GM06990 (cell line): ENCODE data around the gene NUP160.
"Not testable (repeated sequence)": the region's sequence is repeated elsewhere in the genome, so short reads cannot be mapped to it uniquely, and the experiment has no call there.

Source experiments
- DNase-seq: peaks from one replicate; pipeline ENCODE4 v3.0.0-alpha.2; 2011; ENCODE audit not compliant: insufficient read length; ENCODE audit errors: extremely low read depth
- H3K27me3 ChIP-seq: replicated peaks from 2 replicates; pipeline ENCODE4 v1.6.0; 2011; ENCODE audit warnings: low read length; ENCODE audit not compliant: control insufficient read depth, insufficient read depth
- H3K36me3 ChIP-seq: 2 replicates; pipeline ENCODE4 v1.5.1; 2011; ENCODE audit warnings: low read length; ENCODE audit not compliant: control insufficient read depth, insufficient read depth
- H3K4me3 ChIP-seq: replicated peaks from 2 replicates; pipeline ENCODE4 v1.5.1; 2011; ENCODE audit warnings: low read depth, mild to moderate bottlenecking, control low read depth, low read length
- CTCF ChIP-seq: IDR thresholded peaks from 2 replicates; pipeline ENCODE4 v1.5.1; 2011; ENCODE audit warnings: low read length, control low read depth, mild to moderate bottlenecking, inconsistent platforms; ENCODE audit not compliant: insufficient read depth, poor library complexity, severe bottlenecking

The NUP160 gene

GRCh38 chr11:47870404-47870803 lies 22.3 kb upstream of the NUP160 start:
- H3K27me3 ChIP-seq = no peaks in the 10 kb centered on the region
- no peak overlapping the region for H3K4me3 ChIP-seq
- no peaks in the 10 kb centered on the region for H3K36me3 ChIP-seq
- TF ChIP-seq CTCF = no peak
- DNase-seq = no peak

GRCh38 chr11:47869544-47870393 lies 21.6 kb upstream of the NUP160 start:
- DNase-seq = no peak
- H3K27me3 ChIP-seq = no peaks in the 10 kb centered on the region
- TF ChIP-seq CTCF = no peak
- H3K4me3 ChIP-seq = no peak overlapping the region
- H3K36me3 ChIP-seq = no peaks in the 10 kb centered on the region

- Histone ChIP-seq H3K27me3 (no peaks in the 10 kb centered on the region), H3K4me3 (no peak overlapping the region), H3K36me3 (no peaks in the 10 kb centered on the region)
- no peak for DNase-seq
- no peak for TF ChIP-seq CTCF
Measured at GRCh38 chr11:47867823-47868222, 19.7 kb upstream of the NUP160 start.

- H3K4me3 ChIP-seq, DNase-seq, H3K27me3 ChIP-seq, H3K36me3 ChIP-seq: not testable (repeated sequence)
Measured at GRCh38 chr11:47866892-47867291, 18.7 kb upstream of the NUP160 start.

- no peak for TF ChIP-seq CTCF
- Histone ChIP-seq H3K4me3 (peak overlapping the region; percentile 38), H3K27me3 (no peaks in the 10 kb centered on the region), H3K36me3 (no peaks in the 10 kb centered on the region)
- DNase-seq = no peak
Measured at GRCh38 chr11:47864901-47865300, 16.8 kb upstream of the NUP160 start.

GRCh38 chr11:47863898-47864430 lies 15.8 kb upstream of the NUP160 start:
- Histone ChIP-seq H3K27me3 (no peaks in the 10 kb centered on the region), H3K36me3 (no peaks in the 10 kb centered on the region), H3K4me3 (no peak overlapping the region)
- DNase-seq = no peak
- TF ChIP-seq CTCF = no peak
